RWPE1 (cell line): ENCODE results near the gene USF3.

Experiments used
- CTCF ChIA-PET: fragments of 350-600 bp; sonication (Branson Sonifier 250); formaldehyde crosslinking; extraction: SDS; loops from one replicate; lab custom pipeline; 2021; lab: Yijun Ruan, JAX
- POLR2A ChIA-PET: fragments of 400-600 bp; formaldehyde crosslinking; extraction: SDS; loops from one replicate; lab custom pipeline; 2020; ENCODE audit warnings: antibody characterized with exemption; ENCODE audit not compliant: low non-redundant PET; lab: Yijun Ruan, JAX
- DNase-seq: peaks from one replicate; pipeline ENCODE4 v3.0.0; 2012; ENCODE audit warnings: low spot score
- H3K27ac ChIP-seq: fragments of 450-650 bp; 2 replicates; pipeline ENCODE4 v1.5.1; 2017
- CTCF ChIP-seq: fragments of 450-650 bp; conservative IDR thresholded peaks from 2 replicates; pipeline ENCODE4 v1.5.1; 2017; ENCODE audit warnings: low read depth, mild to moderate bottlenecking

USF3 gene

GRCh38 chr3:113707835-113708234 is 11.4 kb upstream of the USF3 start:
- DNase-seq = no peak
- CTCF ChIA-PET = interaction anchor here (0.9 kb wide), 1 partner anchor 936 kb away, joined by 3 read pairs; no protein-coding TSS in a partner anchor
- H3K27ac ChIP-seq = no peak overlapping the region
- no peak for TF ChIP-seq CTCF
- POLR2A ChIA-PET = no interaction called here

- peak overlapping the region; percentile 59 for H3K27ac ChIP-seq
- ChIA-PET POLR2A (interaction anchor here (0.6 kb wide), 1 partner anchor 18 kb away, joined by 3 read pairs; no protein-coding TSS in a partner anchor), CTCF (no interaction called here)
- DNase-seq = peak; percentile 11
- TF ChIP-seq CTCF = no peak
Measured at GRCh38 chr3:113698956-113699355, 2.5 kb upstream of the USF3 start.

- POLR2A ChIA-PET = interaction anchor here (0.6 kb wide), 1 partner anchor 38 kb away, joined by 3 read pairs; no protein-coding TSS in a partner anchor
- TF ChIP-seq CTCF = no peak
- no peak for DNase-seq
- CTCF ChIA-PET = no interaction called here
- peak overlapping the region; percentile 59 for H3K27ac ChIP-seq
Measured at GRCh38 chr3:113698213-113698742, 1.8 kb upstream of the USF3 start.

GRCh38 chr3:113697500-113698090 is 1.2 kb upstream of the USF3 start:
- H3K27ac ChIP-seq = peak overlapping the region; percentile 92
- ChIA-PET CTCF (no interaction called here), POLR2A (interaction anchor here (0.6 kb wide), 1 partner anchor 39 kb away, joined by 3 read pairs; no protein-coding TSS in a partner anchor)
- no peak for TF ChIP-seq CTCF
- no peak for DNase-seq

- POLR2A ChIA-PET = interaction anchor here (0.8 kb wide), 1 partner anchor 49 kb away, joined by 13 read pairs; the partner anchor contains the start of gene NAA50
Measured at GRCh38 chr3:113696658-113697499, 437 bp upstream of the USF3 start.

More at GRCh38 chr3:113696658-113697499, 437 bp upstream of the USF3 start:
- DNase-seq = peak; percentile 99
- CTCF ChIA-PET = interaction anchor here (0.6 kb wide), 1 partner anchor 274 kb away, joined by 3 read pairs; no protein-coding TSS in a partner anchor
- H3K27ac ChIP-seq = peak overlapping the region; percentile 92
- TF ChIP-seq CTCF = no peak
